AG04449 (cell line): ENCODE measurements around the gene CBLN3.

Source experiments
- CTCF ChIA-PET: fragments of 350-600 bp; formaldehyde crosslinking; extraction: SDS; loops from one replicate; lab custom pipeline; 2021; ENCODE audit warnings: antibody characterized with exemption; lab: Yijun Ruan, JAX
- POLR2A ChIA-PET: fragments of 400-600, 350-600 bp; formaldehyde crosslinking; extraction: SDS; loops from one replicate; lab custom pipeline; 2020; ENCODE audit warnings: antibody characterized with exemption, inconsistent platforms; lab: Yijun Ruan, JAX
- DNase-seq: peaks from one replicate; pipeline ENCODE4 v3.0.0-alpha.2; 2010; ENCODE audit warnings: low read depth, low spot score
- H3K4me3 ChIP-seq: 2 replicates; pipeline ENCODE4 v1.5.1; 2011; ENCODE audit warnings: low read depth, mild to moderate bottlenecking, control low read depth, low read length
- TF ChIP-seq, protein P1 (sequence below): IDR thresholded peaks from one replicate; pipeline ENCODE4 v1.5.1; 2011; ENCODE audit warnings: mild to moderate bottlenecking, moderate library complexity, low read length, control low read depth, inconsistent platforms; ENCODE audit not compliant: insufficient read depth; ENCODE audit errors: missing control alignments

Gene CBLN3

DNA sequence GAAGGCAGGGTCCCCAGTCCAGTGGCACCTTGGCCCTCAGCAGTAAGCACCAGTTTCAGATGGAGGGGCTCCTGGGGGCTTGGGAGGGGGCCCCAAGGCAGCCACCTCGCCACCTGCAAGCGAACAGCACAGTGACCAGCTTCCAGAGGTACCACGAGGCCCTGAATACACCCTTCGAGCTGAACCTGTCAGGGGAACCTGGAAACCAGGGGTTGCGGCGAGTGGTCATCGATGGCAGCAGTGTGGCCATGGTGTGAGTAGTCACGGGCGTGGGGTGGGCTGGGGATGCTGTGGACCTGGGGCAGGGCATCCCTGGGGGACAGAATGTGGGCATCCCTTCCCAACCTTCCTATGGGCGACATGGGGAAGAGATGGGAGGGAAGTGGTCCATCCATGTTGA is 19.5 kb downstream of the CBLN3 start:
- ChIA-PET POLR2A (interaction anchor here (1.0 kb wide), 2 partner anchors 20 to 44 kb away, joined by 5 read pairs; partner anchors contain the start of gene KHNYN), CTCF (interaction anchor here (0.9 to 28.4 kb wide), 7 partner anchors 11 to 102 kb away, joined by 3 to 557 read pairs (median 7); partner anchors contain the start of genes ADCY4, CBLN3, CIDEB and KHNYN)
- TF ChIP-seq, protein P1, sequence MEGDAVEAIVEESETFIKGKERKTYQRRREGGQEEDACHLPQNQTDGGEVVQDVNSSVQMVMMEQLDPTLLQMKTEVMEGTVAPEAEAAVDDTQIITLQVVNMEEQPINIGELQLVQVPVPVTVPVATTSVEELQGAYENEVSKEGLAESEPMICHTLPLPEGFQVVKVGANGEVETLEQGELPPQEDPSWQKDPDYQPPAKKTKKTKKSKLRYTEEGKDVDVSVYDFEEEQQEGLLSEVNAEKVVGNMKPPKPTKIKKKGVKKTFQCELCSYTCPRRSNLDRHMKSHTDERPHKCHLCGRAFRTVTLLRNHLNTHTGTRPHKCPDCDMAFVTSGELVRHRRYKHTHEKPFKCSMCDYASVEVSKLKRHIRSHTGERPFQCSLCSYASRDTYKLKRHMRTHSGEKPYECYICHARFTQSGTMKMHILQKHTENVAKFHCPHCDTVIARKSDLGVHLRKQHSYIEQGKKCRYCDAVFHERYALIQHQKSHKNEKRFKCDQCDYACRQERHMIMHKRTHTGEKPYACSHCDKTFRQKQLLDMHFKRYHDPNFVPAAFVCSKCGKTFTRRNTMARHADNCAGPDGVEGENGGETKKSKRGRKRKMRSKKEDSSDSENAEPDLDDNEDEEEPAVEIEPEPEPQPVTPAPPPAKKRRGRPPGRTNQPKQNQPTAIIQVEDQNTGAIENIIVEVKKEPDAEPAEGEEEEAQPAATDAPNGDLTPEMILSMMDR = no peak
- no peak overlapping the region for H3K4me3 ChIP-seq
- DNase-seq = no peak

DNA sequence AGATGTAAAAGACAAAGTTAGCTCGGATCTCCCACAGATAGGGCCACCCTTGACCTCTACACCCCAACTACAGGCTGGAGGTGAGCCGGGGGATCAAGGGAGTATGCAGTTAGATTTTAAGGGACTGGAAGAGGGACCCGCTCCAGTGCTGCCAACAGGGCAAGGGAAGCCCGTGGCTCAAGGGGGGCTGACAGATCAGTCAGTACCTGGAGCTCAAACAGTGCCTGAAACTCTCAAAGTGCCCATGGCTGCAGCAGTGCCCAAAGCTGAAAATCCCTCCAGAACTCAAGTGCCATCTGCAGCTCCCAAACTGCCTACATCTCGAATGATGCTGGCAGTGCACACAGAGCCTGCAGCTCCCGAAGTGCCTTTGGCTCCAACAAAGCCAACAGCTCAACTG is 20.3 kb downstream of the CBLN3 start:
- H3K4me3 ChIP-seq = no peak overlapping the region
- TF ChIP-seq, protein P1 = no peak
- ChIA-PET CTCF (interaction anchor here (0.8 to 28.4 kb wide), 8 partner anchors 10 to 101 kb away, joined by 3 to 557 read pairs (median 6); partner anchors contain the start of genes ADCY4, CBLN3, CIDEB and KHNYN), POLR2A (interaction anchor here (1.0 to 1.6 kb wide), 3 partner anchors 10 to 43 kb away, joined by 4 to 5 read pairs (median 5); partner anchors contain the start of gene KHNYN)
- no peak for DNase-seq

DNA sequence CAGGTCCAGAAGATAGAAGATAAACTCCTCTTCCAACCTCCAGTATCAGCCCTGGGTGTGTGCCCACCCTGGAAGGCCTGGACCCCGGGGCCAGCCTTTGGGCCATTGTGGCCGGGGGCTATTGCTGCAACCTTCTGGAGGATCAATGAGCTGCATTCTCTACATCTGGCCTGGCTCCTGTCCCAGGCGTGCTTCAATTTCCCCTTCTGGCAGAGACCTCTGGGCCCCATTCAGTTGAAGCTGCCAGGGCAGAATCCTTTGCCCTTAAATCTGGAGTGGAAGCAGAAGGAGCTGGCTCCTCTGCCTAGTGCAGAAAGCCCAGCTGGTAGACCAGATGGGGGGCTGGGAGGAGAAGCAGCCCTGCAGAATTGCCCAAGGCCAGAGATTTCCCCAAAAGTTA is 20.7 kb downstream of the CBLN3 start:
- H3K4me3 ChIP-seq = no peak overlapping the region
- POLR2A ChIA-PET = interaction anchor here (1.0 to 1.6 kb wide), 2 partner anchors 10 to 21 kb away, joined by 4 to 5 read pairs; partner anchors contain the start of gene KHNYN
- TF ChIP-seq, protein P1 = no peak
- CTCF ChIA-PET = interaction anchor here (0.8 to 28.4 kb wide), 7 partner anchors 9 to 80 kb away, joined by 3 to 557 read pairs (median 7); partner anchors contain the start of genes ADCY4, CBLN3, KHNYN and NYNRIN
- DNase-seq = no peak

DNA sequence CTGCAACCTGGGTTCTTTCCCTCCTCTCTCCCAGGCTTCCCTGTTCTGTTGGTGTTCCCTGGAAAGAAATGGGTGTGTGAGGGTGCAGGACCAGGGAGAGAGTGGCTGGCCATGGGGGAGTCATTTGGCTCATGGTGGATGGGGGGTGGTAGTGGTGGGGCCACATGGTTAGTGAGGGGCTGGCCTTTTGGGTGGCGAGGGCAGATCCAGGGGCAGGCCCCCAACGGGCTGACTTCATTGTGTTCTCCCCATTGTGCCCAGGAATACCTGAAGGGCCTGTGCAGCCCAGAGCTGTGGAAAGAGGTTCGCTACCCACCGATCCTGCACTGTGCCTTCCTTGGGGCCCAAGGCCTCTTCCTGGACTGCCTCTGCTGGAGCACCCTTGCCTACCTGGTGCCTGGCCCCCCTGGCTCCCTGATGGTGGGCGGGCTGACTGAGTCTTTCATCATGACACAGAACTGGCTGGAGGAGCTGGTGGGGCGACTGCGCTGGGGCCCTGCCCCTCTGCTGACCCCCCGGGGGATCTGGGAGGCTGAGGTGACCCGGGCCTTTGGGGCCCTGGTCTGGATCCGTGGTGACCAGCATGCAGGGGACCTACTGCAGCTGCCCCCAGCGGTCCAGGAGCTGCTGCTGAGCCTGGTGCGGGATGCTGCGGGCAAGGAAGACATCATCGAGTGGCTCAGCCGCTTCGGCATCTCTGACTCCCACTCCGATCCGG is 21.7 kb downstream of the CBLN3 start:
- CTCF ChIA-PET = interaction anchor here (1.3 to 28.4 kb wide), 5 partner anchors 9 to 100 kb away, joined by 4 to 557 read pairs (median 6); partner anchors contain the start of genes ADCY4, CBLN3, CIDEB and KHNYN
- POLR2A ChIA-PET = interaction anchor here (1.6 kb wide), 1 partner anchor 11 kb away, joined by 4 read pairs; no protein-coding TSS in a partner anchor
- DNase-seq = no peak
- no peak overlapping the region for H3K4me3 ChIP-seq
- TF ChIP-seq, protein P1 = no peak

DNA sequence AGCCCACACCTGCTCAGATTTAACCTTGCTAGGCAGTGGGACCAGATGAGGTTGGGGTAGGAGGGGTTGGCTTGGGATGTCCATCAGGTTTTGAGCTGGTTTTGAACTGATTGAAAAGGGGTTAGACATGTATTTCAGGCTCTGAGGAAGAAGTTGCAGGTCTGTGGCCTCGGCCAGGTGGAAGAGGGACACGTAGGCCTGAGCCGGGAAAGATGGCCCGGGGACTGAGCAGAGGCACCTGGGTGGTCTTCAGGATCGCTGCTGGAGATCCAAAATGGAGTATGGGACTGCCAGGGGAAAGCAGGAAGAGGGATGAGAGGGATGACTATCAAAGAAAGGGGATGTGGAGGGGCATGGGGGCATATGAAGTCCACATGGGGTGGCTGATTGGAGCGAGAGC is 23.1 kb downstream of the CBLN3 start:
- DNase-seq = no peak
- POLR2A ChIA-PET = no interaction called here
- TF ChIP-seq, protein P1 = no peak
- CTCF ChIA-PET = interaction anchor here (1.1 to 28.4 kb wide), 7 partner anchors 18 to 98 kb away, joined by 3 to 557 read pairs (median 6); partner anchors contain the start of genes ADCY4, CBLN3, CIDEB and KHNYN
- H3K4me3 ChIP-seq = no peak overlapping the region

DNA sequence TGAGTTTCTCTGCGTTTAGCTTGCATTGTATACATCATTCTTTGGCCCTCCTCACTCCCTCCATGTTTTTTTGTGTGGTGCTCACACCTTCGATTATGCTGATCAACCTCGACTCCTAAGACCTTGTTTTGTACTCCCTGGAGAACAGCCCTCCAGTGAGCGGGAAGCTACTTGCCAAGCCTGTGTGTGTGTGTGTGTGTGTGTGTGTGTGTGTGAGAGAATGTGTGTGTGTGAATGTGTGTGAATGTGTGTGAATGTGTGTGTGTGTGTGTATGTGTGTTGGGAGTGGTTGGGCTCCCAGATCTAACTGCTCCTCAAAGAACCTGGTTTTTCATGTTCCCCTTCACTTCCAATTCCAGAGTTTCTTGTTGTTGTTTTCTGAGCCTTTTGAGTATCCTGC is 24.7 kb downstream of the CBLN3 start:
- no peak overlapping the region for H3K4me3 ChIP-seq
- POLR2A ChIA-PET = no interaction called here
- TF ChIP-seq, protein P1 = no peak
- no peak for DNase-seq
- CTCF ChIA-PET = interaction anchor here (0.9 to 28.4 kb wide), 7 partner anchors 20 to 82 kb away, joined by 3 to 557 read pairs (median 5); partner anchors contain the start of genes ADCY4, CBLN3 and KHNYN
